ENCODE results near the gene GATD1.

GATD1 gene

DNA sequence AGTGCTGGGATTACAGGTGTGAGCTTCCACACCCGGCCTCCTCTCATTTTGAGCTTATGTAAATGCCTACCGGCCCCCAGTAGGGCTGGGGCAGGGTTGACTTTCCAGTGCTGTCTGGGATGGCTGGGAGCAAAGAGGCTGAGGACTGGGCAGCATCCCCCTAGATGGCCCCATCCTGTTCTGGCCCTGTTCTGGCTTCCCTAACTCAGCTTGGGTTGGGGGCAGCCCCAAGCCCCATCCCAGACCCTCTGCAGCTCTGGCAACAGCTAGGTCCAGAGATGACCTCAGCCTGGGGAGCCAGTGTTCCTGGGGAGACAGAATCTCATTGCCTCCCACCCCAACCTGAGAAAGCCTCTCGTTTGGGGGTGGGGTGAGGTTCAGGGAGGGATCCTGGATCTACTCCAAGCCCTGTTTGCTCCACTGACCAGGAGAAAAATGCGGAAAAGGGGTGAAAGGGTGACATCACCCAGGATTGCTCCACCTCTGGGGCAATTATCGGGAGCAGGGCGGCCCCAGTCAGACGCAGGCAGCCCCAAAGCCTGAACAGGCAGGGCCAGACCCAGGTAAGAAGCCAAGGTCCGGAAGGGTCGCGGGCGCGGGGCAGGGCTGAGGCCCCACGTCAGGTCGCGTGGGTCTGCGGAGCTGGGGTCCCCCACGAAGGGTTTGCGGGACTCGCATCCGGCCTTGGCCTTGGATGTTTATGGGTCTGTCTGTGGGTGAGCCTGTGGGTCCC is 41.3 kb upstream of the GATD1 start, which contains the start of gene PNPLA2:
PNPLA2 (plus strand) TSS at position 519 of the 733 bp plus-strand sequence. CDS start 805 bp downstream, outside the sequence.
- no peaks in the 10 kb centered on the region for H3K9me3 Mint-ChIP-seq
- peak; percentile 0 for ATAC-seq

GRCh38 chr11:816433-816779 is 39.1 kb upstream of the GATD1 start:
- Mint-ChIP-seq H3K36me3 (peaks cover 24% of the 10 kb centered on the region), H3K4me3 (no peak overlapping the region), H3K9me3 (no peaks in the 10 kb centered on the region), H3K27ac (no peak overlapping the region), H3K4me1 (peaks cover 34% of the 10 kb centered on the region), H3K27me3 (no peaks in the 10 kb centered on the region)
- ATAC-seq, result no peak

More for the DNA sequence above, 41.3 kb upstream of the GATD1 start, which contains the start of gene PNPLA2:
- Mint-ChIP-seq H3K27me3 (no peaks in the 10 kb centered on the region), H3K27ac (peak within 1 kb of the TSS; percentile 85), H3K4me3 (peak within 1 kb of the TSS; percentile 85), H3K4me1 (peaks cover 32% of the 10 kb centered on the region), H3K36me3 (peaks cover 6% of the 10 kb centered on the region)

- H3K4me3 Mint-ChIP-seq, result no peak overlapping the region
- no peak for ATAC-seq
- no peak overlapping the region for H3K27ac Mint-ChIP-seq
- no peaks in the 10 kb centered on the region for H3K27me3 Mint-ChIP-seq
- peaks cover 29% of the 10 kb centered on the region for H3K36me3 Mint-ChIP-seq
- H3K4me1 Mint-ChIP-seq, result peaks cover 34% of the 10 kb centered on the region
- no peaks in the 10 kb centered on the region for H3K9me3 Mint-ChIP-seq
Measured at GRCh38 chr11:815675-816432, 38.6 kb upstream of the GATD1 start.

- Mint-ChIP-seq H3K27me3 (no peaks in the 10 kb centered on the region), H3K4me1 (peaks cover 36% of the 10 kb centered on the region), H3K27ac (no peak overlapping the region), H3K4me3 (no peak overlapping the region), H3K36me3 (peaks cover 33% of the 10 kb centered on the region), H3K9me3 (no peaks in the 10 kb centered on the region)
- ATAC-seq, result no peak
Measured at GRCh38 chr11:813456-814096, 36.3 kb upstream of the GATD1 start.

GRCh38 chr11:813072-813455 is 35.8 kb upstream of the GATD1 start:
- no peak overlapping the region for H3K27ac Mint-ChIP-seq
- no peak for ATAC-seq
- H3K4me3 Mint-ChIP-seq, result no peak overlapping the region
- H3K4me1 Mint-ChIP-seq, result peaks cover 37% of the 10 kb centered on the region
- peaks cover 33% of the 10 kb centered on the region for H3K36me3 Mint-ChIP-seq
- H3K27me3 Mint-ChIP-seq, result no peaks in the 10 kb centered on the region
- no peaks in the 10 kb centered on the region for H3K9me3 Mint-ChIP-seq

DNA sequence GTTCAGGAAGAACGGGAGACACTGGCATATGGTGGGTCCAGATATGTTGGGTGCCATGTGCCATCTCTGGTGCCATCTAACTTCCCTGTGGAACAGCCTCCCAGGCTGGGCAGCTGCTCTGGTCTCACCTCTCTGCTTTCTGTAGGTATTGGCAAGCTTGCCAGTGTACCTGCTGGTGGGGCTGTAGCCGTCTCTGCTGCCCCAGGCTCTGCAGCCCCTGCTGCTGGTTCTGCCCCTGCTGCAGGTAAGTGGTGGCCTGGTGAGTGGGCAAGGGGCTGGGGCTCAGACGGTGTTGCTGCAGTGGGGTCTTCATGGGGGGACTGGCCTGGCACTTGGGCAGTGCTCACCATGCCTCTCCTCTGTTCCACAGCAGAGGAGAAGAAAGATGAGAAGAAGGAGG is 35.1 kb upstream of the GATD1 start:
- Mint-ChIP-seq H3K27ac (peak overlapping the region; percentile 98), H3K4me1 (peaks cover 42% of the 10 kb centered on the region), H3K27me3 (no peaks in the 10 kb centered on the region), H3K4me3 (no peak overlapping the region), H3K36me3 (peaks cover 33% of the 10 kb centered on the region), H3K9me3 (no peaks in the 10 kb centered on the region)
- ATAC-seq, result no peak

DNA sequence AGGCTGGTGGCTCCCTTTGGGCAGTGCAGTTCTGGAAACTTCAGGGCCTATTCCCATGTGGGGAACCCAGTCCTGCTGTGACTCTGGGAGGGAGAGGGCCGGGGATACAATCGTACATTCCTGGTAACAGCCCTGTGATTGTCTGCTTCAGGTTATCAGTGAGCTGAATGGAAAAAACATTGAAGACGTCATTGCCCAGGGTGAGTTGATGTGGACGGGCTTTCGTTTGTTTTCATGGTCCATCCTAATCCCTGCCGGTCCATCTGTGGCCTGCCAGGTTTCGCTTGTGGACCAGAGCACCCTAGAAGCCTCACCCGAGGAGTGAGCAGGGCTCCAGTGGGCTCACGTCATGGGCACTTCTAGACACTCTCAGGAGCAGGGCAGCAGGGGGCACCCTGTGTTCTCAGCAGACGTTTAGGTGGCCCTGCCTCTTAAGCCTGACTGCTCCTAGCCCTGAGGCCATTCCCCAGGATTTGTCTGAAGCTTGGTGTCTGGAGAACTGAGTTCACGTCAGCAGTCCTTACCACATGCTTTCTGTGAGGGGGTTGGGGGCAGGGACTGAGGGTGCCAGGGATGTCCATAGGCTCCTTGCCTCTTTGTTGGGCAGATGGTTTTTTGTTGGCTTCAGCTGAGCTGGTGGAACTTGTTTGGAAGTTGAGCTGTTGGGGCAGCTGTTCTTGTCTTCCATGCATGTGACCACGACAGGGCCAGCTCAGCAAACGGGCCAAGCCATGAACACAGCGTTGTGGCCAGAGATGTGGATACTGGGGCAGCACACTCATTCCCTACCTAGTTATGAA is 34.4 kb upstream of the GATD1 start:
- ATAC-seq, result no peak
- H3K36me3 Mint-ChIP-seq, result peaks cover 33% of the 10 kb centered on the region

DNA sequence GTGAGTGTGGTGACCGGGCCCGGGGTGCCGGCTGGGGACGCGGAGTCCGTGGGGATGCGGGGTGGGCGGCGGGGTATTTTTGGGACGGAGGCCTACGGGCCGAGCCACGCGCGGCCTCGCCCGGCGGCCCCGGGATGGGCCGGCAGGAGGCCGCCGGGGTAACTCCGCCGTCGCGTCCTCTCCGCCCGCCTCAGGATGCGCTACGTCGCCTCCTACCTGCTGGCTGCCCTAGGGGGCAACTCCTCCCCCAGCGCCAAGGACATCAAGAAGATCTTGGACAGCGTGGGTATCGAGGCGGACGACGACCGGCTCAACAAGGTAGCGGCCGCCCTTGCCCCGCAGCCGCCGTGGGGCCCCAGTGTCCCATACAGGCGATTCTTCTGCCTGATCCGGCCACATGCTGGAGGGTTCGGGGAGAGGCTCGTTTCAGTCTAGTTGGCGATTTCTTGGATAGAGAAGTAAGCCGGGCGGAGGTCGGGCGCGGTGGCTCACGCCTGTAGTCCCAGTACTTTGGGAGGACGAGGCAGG is 32.8 kb upstream of the GATD1 start:
- peak overlapping the region; percentile 85 for H3K4me3 Mint-ChIP-seq
- H3K36me3 Mint-ChIP-seq, result peaks cover 33% of the 10 kb centered on the region
- peak overlapping the region; percentile 98 for H3K27ac Mint-ChIP-seq
- peak; percentile 11 for ATAC-seq
- no peaks in the 10 kb centered on the region for H3K9me3 Mint-ChIP-seq
- H3K4me1 Mint-ChIP-seq, result peaks cover 42% of the 10 kb centered on the region
- no peaks in the 10 kb centered on the region for H3K27me3 Mint-ChIP-seq

More for the DNA sequence above, 34.4 kb upstream of the GATD1 start:
- Mint-ChIP-seq H3K4me1 (peaks cover 42% of the 10 kb centered on the region), H3K4me3 (peak overlapping the region; percentile 85), H3K27me3 (no peaks in the 10 kb centered on the region), H3K27ac (peak overlapping the region; percentile 98), H3K9me3 (no peaks in the 10 kb centered on the region)

DNA sequence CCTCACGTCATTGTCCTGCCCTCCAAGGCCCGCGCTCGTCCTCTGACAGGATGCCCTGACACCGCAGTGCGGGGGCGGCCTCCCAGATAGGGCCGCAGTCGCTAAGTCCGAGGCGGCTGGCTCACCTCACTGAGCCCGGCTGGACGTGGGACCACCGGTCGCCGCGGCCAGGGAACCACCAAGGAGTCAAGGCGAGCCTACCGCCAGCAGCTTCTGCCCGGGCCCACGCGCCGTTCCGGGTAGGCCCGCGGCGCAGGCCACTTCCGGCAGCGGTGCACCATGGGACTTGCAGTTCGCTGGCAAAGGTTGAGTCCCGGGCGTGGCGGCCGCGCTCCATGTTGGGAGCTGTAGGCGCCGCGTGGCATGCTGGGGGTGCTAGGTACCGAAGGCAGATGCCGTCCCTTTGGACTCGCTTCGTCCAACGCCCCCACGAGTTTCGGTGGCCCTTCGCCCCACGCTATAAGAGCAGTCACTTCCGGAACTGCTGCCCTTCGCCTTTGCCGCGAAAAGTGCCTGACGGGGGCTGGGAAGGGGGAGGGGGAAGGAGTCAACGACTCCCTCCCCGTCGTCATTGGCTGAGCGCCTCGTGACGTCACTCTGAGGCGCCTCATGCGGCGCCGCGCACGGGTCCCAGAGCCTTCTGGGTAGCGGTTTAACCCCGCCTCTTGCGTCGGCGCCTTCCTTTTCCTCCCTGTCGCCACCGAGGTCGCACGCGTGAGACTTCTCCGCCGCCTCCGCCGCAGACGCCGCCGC is 32.2 kb upstream of the GATD1 start, which contains the start of gene RPLP2:
RPLP2 (plus strand) TSS at position 681 of the 753 bp plus-strand sequence. CDS start 268 bp downstream, outside the sequence.
- Mint-ChIP-seq H3K4me3 (peak within 1 kb of the TSS; percentile 85), H3K27ac (peak within 1 kb of the TSS; percentile 98), H3K9me3 (no peaks in the 10 kb centered on the region), H3K4me1 (peaks cover 44% of the 10 kb centered on the region), H3K36me3 (peaks cover 33% of the 10 kb centered on the region), H3K27me3 (no peaks in the 10 kb centered on the region)
- ATAC-seq, result peak; percentile 93

GRCh38 chr11:808427-809286 is 31.4 kb upstream of the GATD1 start:
- Mint-ChIP-seq H3K4me3 (peak overlapping the region; percentile 85), H3K4me1 (peaks cover 50% of the 10 kb centered on the region), H3K9me3 (no peaks in the 10 kb centered on the region), H3K27me3 (no peaks in the 10 kb centered on the region), H3K36me3 (peaks cover 28% of the 10 kb centered on the region), H3K27ac (peak overlapping the region; percentile 98)
- ATAC-seq, result no peak

DNA sequence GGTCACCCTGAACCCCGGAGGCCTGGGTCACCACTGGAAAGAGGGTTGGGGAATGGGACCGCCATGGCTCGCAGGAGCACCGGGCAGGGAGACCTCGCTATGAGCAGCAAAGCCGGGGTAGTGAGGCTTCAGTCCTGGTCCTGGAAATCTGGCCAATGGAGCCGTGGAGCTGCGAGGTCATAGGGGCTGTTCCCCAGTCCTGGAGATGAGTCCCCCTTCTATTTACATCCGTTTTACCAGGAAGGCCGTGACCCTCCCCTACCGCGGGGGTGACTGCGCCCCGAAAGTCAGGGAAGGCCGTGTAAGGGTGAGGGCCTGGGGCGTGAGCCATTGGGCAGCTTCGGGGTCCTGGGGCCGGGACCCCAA is 27.3 kb upstream of the GATD1 start:
- Mint-ChIP-seq H3K36me3 (peaks cover 6% of the 10 kb centered on the region), H3K27me3 (no peaks in the 10 kb centered on the region), H3K9me3 (no peaks in the 10 kb centered on the region), H3K4me3 (peak overlapping the region; percentile 73), H3K27ac (peak overlapping the region; percentile 72), H3K4me1 (peaks cover 24% of the 10 kb centered on the region)
- ATAC-seq, result no peak

DNA sequence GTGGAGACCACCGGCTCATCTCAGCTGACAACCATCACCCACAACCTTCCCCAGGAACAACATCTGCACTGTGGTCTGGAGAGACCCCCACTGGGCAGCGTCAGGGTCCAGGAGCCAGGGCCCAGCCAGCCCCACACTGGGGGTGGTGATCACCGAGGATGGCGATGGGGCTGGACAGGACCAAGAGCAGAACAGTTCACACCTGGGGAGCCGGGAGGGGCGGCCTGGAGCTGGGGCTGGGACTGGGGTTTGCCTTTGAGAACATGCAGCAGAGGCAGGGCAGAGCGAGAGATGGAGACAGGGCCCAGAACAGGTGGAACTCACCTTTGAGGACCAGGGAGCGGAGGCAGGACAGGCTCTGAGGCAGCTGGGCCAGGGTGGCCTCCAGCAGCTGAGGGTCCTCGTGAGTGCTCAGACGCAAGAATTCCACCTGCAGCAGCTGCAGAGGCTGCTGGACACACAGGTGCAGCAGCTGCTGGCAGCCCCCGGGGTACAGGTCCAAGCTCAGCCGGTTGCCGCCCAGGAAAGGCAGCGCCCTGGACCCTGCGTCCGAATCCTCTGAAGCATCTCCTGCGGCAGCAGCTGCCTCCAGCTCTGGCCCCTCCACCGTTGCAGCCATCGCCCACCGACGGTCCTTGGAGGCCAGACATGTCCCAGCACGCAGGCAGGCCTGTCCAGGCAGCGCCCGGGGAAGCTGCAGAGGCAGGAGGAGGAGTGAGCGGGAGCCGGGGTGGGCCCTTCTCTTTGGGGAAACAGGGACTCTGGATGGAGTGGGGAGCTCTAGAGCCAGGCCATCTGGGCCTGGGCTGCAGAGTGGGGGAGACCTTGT is 26.7 kb upstream of the GATD1 start:
- Mint-ChIP-seq H3K36me3 (peaks cover 6% of the 10 kb centered on the region), H3K4me3 (peak overlapping the region; percentile 73), H3K4me1 (peaks cover 21% of the 10 kb centered on the region), H3K27me3 (no peaks in the 10 kb centered on the region), H3K27ac (peak overlapping the region; percentile 72), H3K9me3 (no peaks in the 10 kb centered on the region)
- no peak for ATAC-seq

DNA sequence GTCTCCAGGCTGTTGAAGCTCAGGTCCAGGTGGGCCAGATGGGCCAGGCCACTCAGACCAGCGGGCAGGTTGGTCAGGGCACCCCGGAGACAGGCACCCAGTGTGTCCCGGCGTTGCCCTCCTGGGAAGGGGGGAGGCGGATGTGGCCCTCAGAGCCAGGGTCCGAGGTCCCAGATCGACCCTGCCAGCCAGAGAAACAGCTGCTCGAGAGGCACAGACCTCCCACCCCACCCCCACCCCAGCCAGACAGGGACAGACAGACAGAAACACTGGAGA is 26.1 kb upstream of the GATD1 start:
- H3K36me3 Mint-ChIP-seq, result peaks cover 6% of the 10 kb centered on the region
- no peak overlapping the region for H3K4me3 Mint-ChIP-seq
- ATAC-seq, result no peak
- H3K9me3 Mint-ChIP-seq, result no peaks in the 10 kb centered on the region
- H3K27me3 Mint-ChIP-seq, result no peaks in the 10 kb centered on the region
- no peak overlapping the region for H3K27ac Mint-ChIP-seq
- H3K4me1 Mint-ChIP-seq, result peaks cover 15% of the 10 kb centered on the region

Measured in stimulated activated memory B cell treated with anti-CD40 and anti-IgM and Interleukin-4, amounts not matched to agents 10 μg/mL and 1 μg/mL and 100 μg/mL, for 72 hours (primary cell).